ENCODE results near the gene DYNC1LI2.
"Not testable (repeated sequence)": the region's sequence is repeated elsewhere in the genome, so short reads cannot be mapped to it uniquely, and the experiment has no call there.

The DYNC1LI2 gene

DNA sequence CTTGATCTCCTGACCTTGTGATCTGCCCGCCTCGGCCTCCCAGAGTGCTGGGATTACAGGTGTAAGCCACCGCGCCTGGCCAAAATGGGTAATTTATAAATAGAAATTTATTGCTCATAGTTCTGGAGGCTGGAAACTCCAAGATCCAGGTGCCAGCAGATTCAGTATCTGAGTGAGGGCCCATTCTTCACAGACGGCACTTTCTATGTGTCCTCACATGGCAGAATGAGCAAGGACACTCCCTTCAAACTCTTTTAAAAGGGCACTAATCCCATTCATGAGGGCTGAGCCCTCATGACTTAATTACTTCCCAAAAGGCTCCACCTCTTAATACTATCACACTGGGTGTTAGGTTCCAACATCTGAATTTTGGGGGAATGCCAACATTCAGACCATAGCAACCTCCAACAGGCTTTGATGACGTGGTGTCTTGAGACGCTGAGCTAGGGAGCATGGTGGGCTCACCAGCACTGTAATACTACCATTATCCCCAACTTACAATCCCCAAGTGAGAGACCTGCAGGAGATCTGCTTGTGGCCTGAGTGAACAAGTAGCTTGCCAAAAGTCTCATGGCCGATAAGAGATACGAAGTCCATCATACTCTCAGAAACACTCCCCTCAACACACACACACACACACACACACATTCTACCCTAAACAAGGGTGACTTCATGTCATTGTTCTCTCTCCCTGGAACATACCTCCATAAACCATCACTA lies 63.3 kb downstream of the DYNC1LI2 start:
- no peak overlapping the region for H3K27ac ChIP-seq
- TF ChIP-seq CTCF (conservative IDR thresholded peaks at IDR 0.05), result no peak

DNA sequence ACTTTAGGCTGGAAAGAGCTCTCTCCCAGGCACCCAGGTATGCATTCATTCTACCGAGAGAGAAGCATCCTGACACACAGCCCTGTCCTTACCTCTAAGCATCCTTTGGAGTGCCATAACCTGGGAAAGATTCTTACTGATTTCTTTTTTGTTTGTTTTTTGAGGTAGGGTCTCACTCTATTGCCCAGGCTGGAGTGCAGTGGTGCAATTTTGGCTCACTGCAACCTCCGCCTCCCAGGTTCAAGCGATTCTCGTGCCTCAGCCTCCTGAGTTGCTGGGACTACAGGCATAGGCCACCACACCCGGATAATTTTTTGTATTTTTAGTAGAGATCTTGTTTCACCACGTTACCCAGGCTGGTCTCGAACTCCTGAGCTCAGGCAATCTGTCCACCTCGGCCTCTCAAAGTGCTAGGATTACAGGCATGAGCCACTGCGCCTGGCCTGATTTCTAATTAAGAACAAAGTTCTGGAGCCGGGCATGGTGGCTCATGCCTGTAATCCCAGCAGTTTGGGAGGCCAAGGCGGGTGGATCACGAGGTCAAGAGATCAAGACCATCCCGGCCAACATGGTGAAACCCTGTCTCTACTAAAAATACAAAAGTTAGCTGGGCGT lies 65.8 kb downstream of the DYNC1LI2 start:
- H3K27ac ChIP-seq, result not testable (repeated sequence)

DNA sequence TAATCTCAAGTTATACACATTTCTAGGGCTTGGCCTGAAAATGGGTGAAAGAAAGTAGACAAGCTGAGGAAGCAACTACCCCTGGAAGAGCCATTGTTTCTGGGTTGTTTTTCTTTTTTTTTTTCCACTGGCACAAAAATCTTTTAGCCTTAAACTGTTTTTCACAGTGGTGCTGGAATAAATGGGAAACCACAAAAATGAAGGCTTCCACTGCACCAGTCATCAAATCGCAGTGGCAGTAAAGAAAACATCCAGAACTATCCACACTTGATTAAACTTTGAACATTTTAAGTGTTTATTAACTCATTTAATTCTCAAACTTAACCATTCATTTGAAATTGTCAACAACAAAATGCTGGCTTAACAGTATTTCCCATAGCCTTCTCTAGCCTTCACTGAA lies 69.1 kb downstream of the DYNC1LI2 start:
- H3K27ac ChIP-seq, result no peak overlapping the region
- TF ChIP-seq CTCF (conservative IDR thresholded peaks at IDR 0.05), result no peak

DNA sequence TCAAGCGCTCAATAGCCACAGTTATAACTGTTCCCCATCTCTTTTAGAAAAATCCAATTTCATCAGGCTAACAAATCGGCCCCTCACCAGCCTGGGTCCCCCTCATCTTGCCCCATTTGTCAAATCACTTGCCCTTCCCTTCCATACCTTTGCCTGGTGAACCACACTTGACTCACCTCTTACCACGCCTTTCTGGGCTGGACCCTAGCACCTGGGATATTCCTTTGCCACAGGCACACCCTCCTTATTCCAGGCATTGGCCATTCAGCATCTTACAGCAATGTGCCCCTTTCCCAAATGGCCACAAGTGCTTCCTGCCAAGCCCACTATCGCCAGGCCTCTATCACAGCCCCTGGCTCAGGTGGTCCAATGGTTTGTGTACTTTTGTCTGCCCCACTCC lies 69.7 kb downstream of the DYNC1LI2 start:
- no peak overlapping the region for H3K27ac ChIP-seq
- TF ChIP-seq CTCF (conservative IDR thresholded peaks at IDR 0.05), result no peak

GRCh38 chr16:66678337-66678736 lies 73.1 kb downstream of the DYNC1LI2 start:
- H3K27ac ChIP-seq, result no peak overlapping the region
- TF ChIP-seq CTCF (conservative IDR thresholded peaks at IDR 0.05), result no peak

- no peak overlapping the region for H3K27ac ChIP-seq
- TF ChIP-seq CTCF (conservative IDR thresholded peaks at IDR 0.05), result no peak
Observed at GRCh38 chr16:66677836-66678235, 73.6 kb downstream of the DYNC1LI2 start.

GRCh38 chr16:66677179-66677578 lies 74.2 kb downstream of the DYNC1LI2 start:
- TF ChIP-seq CTCF (conservative IDR thresholded peaks at IDR 0.05), result no peak
- H3K27ac ChIP-seq, result no peak overlapping the region

DNA sequence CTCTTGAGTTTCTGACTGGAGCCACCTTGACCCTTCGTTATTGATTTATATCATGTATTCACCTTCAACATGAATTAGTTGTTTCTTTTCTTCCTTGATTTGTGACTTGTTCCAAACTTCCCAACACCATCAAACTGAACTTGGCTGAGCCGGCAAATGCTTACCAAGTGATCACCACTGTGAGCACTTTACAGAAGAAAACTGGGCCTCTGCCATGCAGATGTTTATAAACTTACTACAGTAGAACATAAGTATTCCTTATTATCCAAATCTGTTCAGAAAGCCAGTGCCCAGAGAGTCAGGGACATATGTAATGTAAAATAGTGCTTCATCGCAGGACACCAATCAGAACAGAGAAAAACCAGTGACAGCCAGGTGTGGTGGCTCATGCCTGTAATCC lies 74.8 kb downstream of the DYNC1LI2 start:
- no peak overlapping the region for H3K27ac ChIP-seq
- no peak for TF ChIP-seq CTCF (conservative IDR thresholded peaks at IDR 0.05)
